ENCODE measurements around the gene SIGLEC15. TPM values are rescaled to one million over a fixed set of nuclear protein-coding genes. Genes with fewer than 3 reads are reported as not detected.
"Not testable (repeated sequence)": the region's sequence is repeated elsewhere in the genome, so short reads cannot be mapped to it uniquely, and the experiment has no call there.

The SIGLEC15 gene
- total RNA-seq, 2 experiments from 2014 or later = not detected

DNA sequence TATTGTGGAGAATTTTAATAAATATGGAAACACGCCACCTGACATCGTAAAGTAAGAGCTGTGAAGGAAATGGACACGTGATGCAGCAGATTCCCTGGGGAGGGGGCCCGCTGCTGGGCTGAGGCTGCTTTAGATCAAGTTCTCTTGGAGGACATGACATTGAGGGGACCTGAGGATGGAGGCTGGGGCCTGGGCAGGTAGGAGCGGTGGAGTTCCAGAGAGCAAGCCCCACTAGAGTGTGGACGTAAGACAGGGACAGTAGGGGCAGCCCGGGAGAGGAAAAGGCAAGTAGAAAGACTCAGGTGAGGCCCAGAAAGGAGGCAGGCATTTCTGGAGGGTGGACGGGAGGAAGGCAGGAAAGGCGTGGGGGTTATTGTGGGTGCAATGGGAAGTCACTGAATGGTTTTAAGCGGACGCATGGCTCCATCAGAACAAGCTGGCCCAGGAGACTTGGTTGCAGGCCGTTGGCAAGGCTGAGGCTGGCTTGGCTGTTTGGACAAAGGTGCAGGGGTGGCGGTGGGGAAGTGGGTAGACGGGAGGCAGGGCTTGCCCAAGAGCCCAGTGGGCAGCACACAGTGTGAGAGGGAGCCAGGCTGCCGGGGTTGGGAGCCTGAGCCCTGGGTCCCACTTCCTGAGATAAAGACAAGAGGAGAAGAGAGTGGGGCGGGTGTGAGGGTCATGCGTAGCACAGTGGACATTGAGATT, 15.7 kb downstream of the SIGLEC15 start:
- no peak overlapping the region for H3K27ac Mint-ChIP-seq
- DNase-seq = no peak
- H3K4me1 Mint-ChIP-seq = peaks cover 10% of the 10 kb centered on the region
- no peaks in the 10 kb centered on the region for H3K36me3 Mint-ChIP-seq (ENCODE audit: low read depth)
- peaks cover 34% of the 10 kb centered on the region for H3K27me3 Mint-ChIP-seq
- POLR2A ChIA-PET = no interaction called here
- CTCF ChIA-PET = no interaction called here
- no peak overlapping the region for H3K4me3 Mint-ChIP-seq
- H3K9me3 Mint-ChIP-seq = no peaks in the 10 kb centered on the region

DNA sequence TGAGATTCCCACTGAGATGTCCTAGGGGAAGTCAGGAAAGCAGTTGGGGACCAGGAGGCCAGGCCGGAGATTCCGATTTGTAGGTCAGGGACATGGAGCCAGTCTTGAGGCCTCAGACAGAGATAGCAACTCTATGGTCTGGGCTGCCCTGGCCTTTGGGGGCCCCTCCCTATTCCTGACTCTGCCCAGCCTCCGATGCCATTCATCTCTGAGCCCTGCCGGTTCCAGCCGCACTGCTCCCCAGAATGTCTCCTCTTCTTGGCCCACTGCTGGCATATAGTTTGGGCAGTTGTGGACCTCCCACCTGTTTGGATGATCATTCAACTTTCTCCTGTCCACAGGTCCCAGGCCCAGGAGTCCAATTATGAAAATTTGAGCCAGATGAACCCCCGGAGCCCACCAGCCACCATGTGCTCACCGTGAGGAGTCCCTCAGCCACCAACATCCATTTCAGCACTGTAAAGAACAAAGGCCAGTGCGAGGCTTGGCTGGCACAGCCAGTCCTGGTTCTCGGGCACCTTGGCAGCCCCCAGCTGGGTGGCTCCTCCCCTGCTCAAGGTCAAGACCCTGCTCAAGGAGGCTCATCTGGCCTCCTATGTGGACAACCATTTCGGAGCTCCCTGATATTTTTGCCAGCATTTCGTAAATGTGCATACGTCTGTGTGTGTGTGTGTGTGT, 16.4 kb downstream of the SIGLEC15 start:
- Mint-ChIP-seq H3K4me1 (peaks cover 8% of the 10 kb centered on the region), H3K27ac (peak overlapping the region; percentile 7), H3K27me3 (peaks cover 27% of the 10 kb centered on the region), H3K4me3 (no peak overlapping the region), H3K9me3 (no peaks in the 10 kb centered on the region), H3K36me3 (ENCODE audit: low read depth) (no peaks in the 10 kb centered on the region)
- no peak for DNase-seq
- ChIA-PET POLR2A (no interaction called here), CTCF (no interaction called here)

GRCh38 chr18:45843019-45843418, 17.5 kb downstream of the SIGLEC15 start:
- no peak overlapping the region for H3K27ac Mint-ChIP-seq
- POLR2A ChIA-PET = no interaction called here
- H3K36me3 Mint-ChIP-seq (ENCODE audit: low read depth) = no peaks in the 10 kb centered on the region
- H3K27me3 Mint-ChIP-seq = peaks cover 23% of the 10 kb centered on the region
- CTCF ChIA-PET = no interaction called here
- H3K9me3 Mint-ChIP-seq = no peaks in the 10 kb centered on the region
- no peak overlapping the region for H3K4me3 Mint-ChIP-seq
- peaks cover 5% of the 10 kb centered on the region for H3K4me1 Mint-ChIP-seq
- DNase-seq = no peak

DNA sequence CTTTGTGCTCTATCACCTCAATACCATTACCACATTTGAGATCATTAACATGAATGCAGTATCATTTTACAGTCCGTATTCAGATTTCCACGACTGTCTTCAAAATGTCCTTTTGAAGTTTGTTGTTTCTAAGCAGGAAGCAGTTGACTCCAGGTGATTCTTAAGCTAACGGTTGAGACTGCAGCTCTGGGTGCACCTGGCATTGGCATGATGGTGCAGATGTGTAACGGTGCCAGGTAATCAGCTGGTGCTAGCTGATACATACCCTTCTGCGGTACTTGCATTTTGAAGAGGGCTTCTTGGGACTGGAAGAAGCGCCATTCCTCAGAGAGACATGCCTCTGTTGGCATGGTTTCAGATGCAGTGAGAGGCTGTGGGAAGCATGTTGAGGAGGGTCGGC, 19.5 kb downstream of the SIGLEC15 start:
- Mint-ChIP-seq H3K9me3 (no peaks in the 10 kb centered on the region), H3K4me3 (no peak overlapping the region), H3K36me3 (ENCODE audit: low read depth) (peaks cover 2% of the 10 kb centered on the region), H3K27me3 (peaks cover 7% of the 10 kb centered on the region), H3K4me1 (no peaks in the 10 kb centered on the region), H3K27ac (no peak overlapping the region)
- ChIA-PET POLR2A (no interaction called here), CTCF (no interaction called here)
- DNase-seq = no peak

GRCh38 chr18:45845410-45845809, 19.9 kb downstream of the SIGLEC15 start:
- H3K27ac Mint-ChIP-seq = no peak overlapping the region
- DNase-seq = no peak
- no peaks in the 10 kb centered on the region for H3K9me3 Mint-ChIP-seq
- H3K4me3 Mint-ChIP-seq = no peak overlapping the region
- peaks cover 4% of the 10 kb centered on the region for H3K27me3 Mint-ChIP-seq
- ChIA-PET CTCF (no interaction called here), POLR2A (no interaction called here)
- peaks cover 5% of the 10 kb centered on the region for H3K36me3 Mint-ChIP-seq (ENCODE audit: low read depth)
- no peaks in the 10 kb centered on the region for H3K4me1 Mint-ChIP-seq

DNA sequence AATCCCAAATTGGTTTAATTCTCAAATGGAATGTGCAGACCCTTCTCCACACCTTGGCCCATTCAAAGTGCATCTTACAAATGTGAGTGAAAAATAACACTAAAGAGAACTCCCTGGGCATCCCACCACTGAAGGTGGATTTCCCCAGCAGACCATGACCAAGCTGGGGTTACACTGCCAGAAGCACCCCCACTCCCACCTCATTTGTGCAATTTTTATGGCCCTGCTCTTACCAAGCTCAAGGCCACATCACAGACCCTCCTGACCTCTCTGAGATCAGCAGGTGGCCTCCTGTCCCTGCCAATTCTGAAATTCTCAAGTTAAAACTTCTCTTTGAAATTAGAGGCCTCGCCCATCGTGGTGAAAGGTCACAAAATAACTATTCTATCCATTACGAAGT, 21.6 kb downstream of the SIGLEC15 start:
- Mint-ChIP-seq H3K4me3 (no peak overlapping the region), H3K27me3 (no peaks in the 10 kb centered on the region), H3K4me1 (no peaks in the 10 kb centered on the region), H3K27ac (no peak overlapping the region), H3K36me3 (ENCODE audit: low read depth) (peaks cover 10% of the 10 kb centered on the region), H3K9me3 (no peaks in the 10 kb centered on the region)
- no peak for DNase-seq
- ChIA-PET POLR2A (no interaction called here), CTCF (interaction anchor here (0.9 kb wide), 1 partner anchor 181 kb away, joined by 5 read pairs; no protein-coding TSS in a partner anchor)

GRCh38 chr18:45848643-45849042, 23.2 kb downstream of the SIGLEC15 start:
- CTCF ChIA-PET = interaction anchor here (0.7 kb wide), 1 partner anchor 270 kb away, joined by 5 read pairs; no protein-coding TSS in a partner anchor
- DNase-seq, H3K4me3 Mint-ChIP-seq, H3K27me3 Mint-ChIP-seq, POLR2A ChIA-PET, H3K27ac Mint-ChIP-seq, H3K4me1 Mint-ChIP-seq, H3K9me3 Mint-ChIP-seq: not testable (repeated sequence)
- peaks cover 18% of the 10 kb centered on the region for H3K36me3 Mint-ChIP-seq (ENCODE audit: low read depth)

DNA sequence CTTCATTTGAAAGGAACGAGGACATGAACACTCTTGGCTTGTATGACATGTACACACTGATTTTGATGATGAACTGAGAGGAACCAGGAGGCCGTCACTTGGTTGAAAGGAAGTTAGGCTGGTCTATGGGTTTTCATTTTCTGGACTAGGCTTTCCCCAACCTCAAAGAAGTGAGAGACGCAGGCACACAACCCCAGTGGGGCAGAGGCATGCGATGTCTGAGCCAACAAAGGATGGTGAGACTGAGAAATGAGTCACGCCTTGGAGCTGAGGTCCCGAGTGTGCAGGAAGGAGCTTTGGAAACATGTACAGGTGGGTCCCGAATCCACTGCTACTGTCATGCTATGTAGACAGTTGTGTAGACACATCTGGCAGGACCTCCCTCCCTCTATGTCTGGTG, 24.1 kb downstream of the SIGLEC15 start:
- ChIA-PET POLR2A (no interaction called here), CTCF (interaction anchor here (1.6 kb wide), 1 partner anchor 31 kb away, joined by 4 read pairs; no protein-coding TSS in a partner anchor)
- Mint-ChIP-seq H3K4me1 (no peaks in the 10 kb centered on the region), H3K4me3 (no peak overlapping the region), H3K36me3 (ENCODE audit: low read depth) (peaks cover 18% of the 10 kb centered on the region), H3K27me3 (no peaks in the 10 kb centered on the region), H3K9me3 (no peaks in the 10 kb centered on the region), H3K27ac (no peak overlapping the region)
- no peak for DNase-seq

- no peak for DNase-seq
- H3K4me3 Mint-ChIP-seq = no peak overlapping the region
- no peaks in the 10 kb centered on the region for H3K4me1 Mint-ChIP-seq
- POLR2A ChIA-PET = no interaction called here
- CTCF ChIA-PET = interaction anchor here (1.6 kb wide), 1 partner anchor 30 kb away, joined by 4 read pairs; no protein-coding TSS in a partner anchor
- H3K9me3 Mint-ChIP-seq = no peaks in the 10 kb centered on the region
- no peak overlapping the region for H3K27ac Mint-ChIP-seq
- H3K27me3 Mint-ChIP-seq = no peaks in the 10 kb centered on the region
- H3K36me3 Mint-ChIP-seq (ENCODE audit: low read depth) = peaks cover 19% of the 10 kb centered on the region
Observed at GRCh38 chr18:45850021-45850420, 24.5 kb downstream of the SIGLEC15 start.

GRCh38 chr18:45851161-45851925, 25.9 kb downstream of the SIGLEC15 start:
- ChIA-PET CTCF (interaction anchor here (1.6 kb wide), 1 partner anchor 29 kb away, joined by 4 read pairs; no protein-coding TSS in a partner anchor), POLR2A (no interaction called here)
- H3K27ac Mint-ChIP-seq = no peak overlapping the region
- no peaks in the 10 kb centered on the region for H3K4me1 Mint-ChIP-seq
- no peak overlapping the region for H3K4me3 Mint-ChIP-seq
- DNase-seq = no peak
- H3K36me3 Mint-ChIP-seq (ENCODE audit: low read depth) = peaks cover 27% of the 10 kb centered on the region
- H3K27me3 Mint-ChIP-seq = no peaks in the 10 kb centered on the region
- H3K9me3 Mint-ChIP-seq = no peaks in the 10 kb centered on the region

GRCh38 chr18:45852631-45853030, 27.2 kb downstream of the SIGLEC15 start:
- DNase-seq = no peak
- Mint-ChIP-seq H3K36me3 (ENCODE audit: low read depth) (peaks cover 32% of the 10 kb centered on the region), H3K9me3 (no peaks in the 10 kb centered on the region), H3K27ac (no peak overlapping the region), H3K4me3 (no peak overlapping the region), H3K27me3 (no peaks in the 10 kb centered on the region), H3K4me1 (no peaks in the 10 kb centered on the region)
- CTCF ChIA-PET = no interaction called here
- POLR2A ChIA-PET = no interaction called here

- POLR2A ChIA-PET = no interaction called here
- Mint-ChIP-seq H3K27me3 (no peaks in the 10 kb centered on the region), H3K36me3 (ENCODE audit: low read depth) (peaks cover 43% of the 10 kb centered on the region)
Observed at GRCh38 chr18:45854036-45854586, 28.6 kb downstream of the SIGLEC15 start.

GRCh38 chr18:45856531-45856930, 31.1 kb downstream of the SIGLEC15 start:
- peaks cover 53% of the 10 kb centered on the region for H3K36me3 Mint-ChIP-seq (ENCODE audit: low read depth)
- H3K27ac Mint-ChIP-seq = no peak overlapping the region
- CTCF ChIA-PET = interaction anchor here (2.7 kb wide), 1 partner anchor 23 kb away, joined by 13 read pairs; no protein-coding TSS in a partner anchor

More at GRCh38 chr18:45854036-45854586, 28.6 kb downstream of the SIGLEC15 start:
- CTCF ChIA-PET = interaction anchor here (0.6 kb wide), 1 partner anchor 89 kb away, joined by 4 read pairs; no protein-coding TSS in a partner anchor
- DNase-seq = no peak
- H3K27ac Mint-ChIP-seq = no peak overlapping the region
- no peaks in the 10 kb centered on the region for H3K9me3 Mint-ChIP-seq
- no peaks in the 10 kb centered on the region for H3K4me1 Mint-ChIP-seq
- no peak overlapping the region for H3K4me3 Mint-ChIP-seq

More at GRCh38 chr18:45856531-45856930, 31.1 kb downstream of the SIGLEC15 start:
- Mint-ChIP-seq H3K27me3 (no peaks in the 10 kb centered on the region), H3K4me3 (no peak overlapping the region), H3K9me3 (no peaks in the 10 kb centered on the region), H3K4me1 (no peaks in the 10 kb centered on the region)
- POLR2A ChIA-PET = no interaction called here
- no peak for DNase-seq

Data from activated CD4-positive, alpha-beta T cell treated with anti-CD3 and anti-CD28 coated beads, Interleukin-2, amount 10 ng/mL, durations not matched to agents 7 days and 5 days (primary cell).